Vagina (tissue), 2 donors: ENCODE results near the gene VEZT.

Source experiments
- CTCF ChIP-seq, 3 experiments: fragments of 450-650 bp in 2 of 3; fragments of 200-600 bp in 1 of 3; sonication (generic) in 1 of 3; IDR thresholded peaks; one replicate each; pipeline ENCODE4 v1.5.1; 2017 to 2019; ENCODE audit warnings: antibody characterized with exemption in 3 of 3, mild to moderate bottlenecking in 2 of 3, moderate library complexity in 2 of 3
- POLR2A ChIP-seq, 2 donors: fragments of 450-650 bp; IDR thresholded peaks; one replicate each; pipeline ENCODE4 v1.6.1; 2017; ENCODE audit warnings: antibody characterized with exemption in 2 of 2, mild to moderate bottlenecking in 2 of 2, moderate library complexity in 2 of 2

GRCh38 chr12:95215949-95216348, 1.7 kb upstream of the VEZT start:
- TF ChIP-seq POLR2A (IDR thresholded peaks at IDR 0.05) (no peak), CTCF (IDR thresholded peaks at IDR 0.05) (no peak)
